GM21737 (cell line): ENCODE measurements around the gene HSF2BP.
"Not testable (repeated sequence)": the region's sequence is repeated elsewhere in the genome, so short reads cannot be mapped to it uniquely, and the experiment has no call there.

Experiments used
- ATAC-seq: cut with Tn5 transposase; IDR thresholded peaks from one replicate; pipeline ENCODE4 v1.9.1; 2021; ENCODE audit warnings: mild to moderate bottlenecking, moderate library complexity; ENCODE audit not compliant: unreplicated experiment

Gene HSF2BP

DNA sequence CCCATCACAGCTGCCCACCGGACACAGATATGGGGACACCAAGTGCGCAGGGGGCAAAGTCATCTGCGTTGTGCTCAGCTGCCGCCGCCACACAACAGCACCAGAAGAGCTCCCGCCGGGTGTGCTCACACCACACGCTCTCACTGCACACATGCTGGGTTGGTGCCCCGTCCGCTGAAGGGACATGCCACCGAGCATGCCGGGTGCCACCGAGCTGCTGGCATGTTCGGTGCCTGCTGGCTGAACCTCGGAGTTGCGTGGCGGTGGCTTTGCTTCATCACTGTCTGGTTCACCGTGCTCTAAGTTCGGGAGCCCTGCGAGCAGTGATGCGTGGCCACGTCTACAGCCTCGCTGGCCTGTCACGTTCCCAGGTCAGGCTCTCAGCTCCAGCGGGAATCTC is 174.3 kb downstream of the HSF2BP start:
- not testable (repeated sequence) for ATAC-seq

DNA sequence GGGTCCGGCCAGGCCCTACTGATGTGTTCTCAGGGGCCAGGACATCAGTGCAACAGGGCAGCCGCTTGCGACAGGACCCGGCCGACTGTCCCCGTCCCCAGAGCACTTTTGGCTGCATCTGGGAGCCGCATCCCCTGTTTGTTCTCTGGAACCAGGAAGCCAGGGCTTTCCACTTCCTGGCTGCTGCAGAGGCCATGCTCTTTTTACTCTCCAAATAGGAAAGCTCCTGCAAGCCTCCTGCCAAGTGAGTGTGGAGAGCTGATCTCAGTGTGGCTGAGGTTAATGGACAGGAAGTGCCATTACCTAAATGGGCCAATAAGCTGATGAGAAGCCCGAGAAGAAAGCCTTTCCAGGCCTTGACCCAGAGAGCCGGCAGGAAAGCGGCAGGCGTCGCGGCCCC is 180.1 kb downstream of the HSF2BP start:
- ATAC-seq = not testable (repeated sequence)
